OCI-M2 (cell line): ENCODE results near the gene INO80.

ENCODE experiments used
- DNase-seq: peaks from one replicate; lab custom pipeline; 2025; ENCODE audit not compliant: unreplicated experiment; lab: John Stamatoyannopoulos, UW

Gene INO80

DNA sequence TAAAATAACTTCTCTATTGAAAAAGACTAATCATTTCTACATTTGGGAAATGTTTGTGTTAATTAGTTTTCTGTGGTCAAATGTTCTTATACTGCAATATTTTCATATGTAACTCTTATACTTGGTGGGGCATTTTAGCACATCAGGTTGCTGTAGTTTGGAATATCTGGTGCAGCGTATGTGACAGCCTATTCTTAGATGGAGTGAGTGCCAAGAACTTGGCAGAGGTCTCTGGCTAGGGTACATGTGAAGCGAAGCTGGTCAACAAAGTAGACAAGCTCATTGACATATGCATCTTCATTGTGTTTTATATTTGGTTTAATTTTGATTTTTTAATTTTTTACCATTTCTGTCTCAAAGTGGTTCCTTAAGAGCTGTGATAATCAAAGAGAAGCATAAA is 109.6 kb downstream of the INO80 start:
- no peak for DNase-seq

DNA sequence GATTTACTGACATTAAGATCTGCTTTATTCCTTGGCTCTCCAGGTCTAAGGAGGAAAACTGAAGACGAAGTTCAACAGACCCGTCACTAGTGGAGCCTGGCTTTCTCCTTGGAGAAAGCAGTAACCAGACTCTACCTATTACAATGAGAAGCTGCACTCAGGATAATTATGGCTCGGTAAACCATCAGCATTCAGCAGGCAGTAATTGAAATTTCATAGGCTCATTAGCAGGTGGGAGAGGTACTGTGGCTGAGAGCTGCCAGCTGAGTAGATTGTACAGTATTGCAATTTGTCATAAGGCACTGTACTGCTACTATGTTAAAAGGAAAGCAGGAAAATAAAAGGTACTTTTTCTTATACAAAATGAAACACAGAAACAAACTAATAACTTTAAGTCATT is 111.6 kb downstream of the INO80 start:
- no peak for DNase-seq

DNA sequence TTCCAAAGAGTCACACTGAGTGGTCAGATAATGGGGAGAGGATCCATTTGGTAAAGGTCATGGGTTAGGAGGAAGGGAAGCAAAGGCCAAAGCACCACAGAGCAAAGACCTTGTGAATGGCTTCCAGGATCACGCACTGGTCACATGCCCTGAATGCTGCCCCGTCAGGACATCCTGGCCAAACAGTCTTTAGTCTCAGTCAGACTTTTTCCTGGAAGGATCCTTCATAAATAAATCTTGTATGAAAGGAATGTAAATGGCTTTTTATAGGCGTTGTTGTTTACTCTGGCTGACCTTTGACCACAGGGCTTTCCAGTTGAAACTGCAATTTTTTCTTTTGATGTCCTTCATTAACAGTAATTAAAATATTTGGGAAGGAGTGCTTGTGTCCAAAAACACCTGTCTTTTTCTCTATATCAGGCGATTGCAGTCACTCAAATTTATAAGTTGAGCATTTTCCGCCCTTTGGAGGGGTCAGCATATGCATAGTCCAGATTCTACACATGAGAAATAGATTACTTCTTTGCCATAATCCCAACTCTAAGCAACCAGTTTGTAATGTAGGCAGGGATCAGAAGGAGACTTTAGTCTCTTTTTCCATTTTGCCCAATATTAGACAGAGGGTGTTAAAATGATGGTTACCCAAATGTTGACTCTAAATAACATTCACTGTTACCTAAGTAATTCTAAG is 114.4 kb downstream of the INO80 start:
- no peak for DNase-seq

DNA sequence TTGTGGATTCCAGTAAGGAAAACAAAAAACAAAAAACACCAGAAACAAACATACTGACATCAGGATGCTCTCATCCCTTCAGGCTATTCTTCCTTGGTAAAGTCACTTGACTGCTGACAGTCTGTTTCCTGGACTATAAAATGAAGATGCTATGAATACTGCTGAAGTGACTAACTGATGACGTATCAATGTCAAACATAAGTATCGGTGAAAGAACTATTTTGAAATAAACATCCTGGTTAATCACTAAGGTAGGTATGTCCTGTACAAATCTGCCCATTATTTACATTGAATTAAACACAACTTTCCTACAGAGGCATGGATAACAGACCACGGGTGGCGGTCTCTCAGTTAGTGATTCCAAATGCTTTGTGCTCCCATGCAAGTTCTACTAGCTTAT is 116.9 kb downstream of the INO80 start:
- no peak for DNase-seq

DNA sequence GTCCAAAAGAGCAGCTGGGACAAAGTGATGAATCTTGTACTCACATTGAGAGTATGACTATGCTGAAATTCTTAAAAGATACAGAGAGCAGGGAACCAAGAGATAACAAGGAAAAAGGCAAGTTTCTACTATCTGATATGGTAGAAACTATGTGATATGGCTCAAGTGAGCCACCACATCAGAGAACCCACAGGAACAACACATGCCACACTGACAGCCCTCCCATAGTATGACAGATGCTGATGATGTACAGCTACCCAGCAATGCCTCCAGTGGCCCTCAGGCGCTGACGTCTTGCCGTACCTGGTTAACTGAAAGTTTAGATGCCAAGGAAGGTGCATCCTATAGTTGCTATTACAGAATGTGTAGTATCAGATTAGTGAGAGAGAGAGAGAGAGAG is 120.4 kb downstream of the INO80 start:
- no peak for DNase-seq

DNA sequence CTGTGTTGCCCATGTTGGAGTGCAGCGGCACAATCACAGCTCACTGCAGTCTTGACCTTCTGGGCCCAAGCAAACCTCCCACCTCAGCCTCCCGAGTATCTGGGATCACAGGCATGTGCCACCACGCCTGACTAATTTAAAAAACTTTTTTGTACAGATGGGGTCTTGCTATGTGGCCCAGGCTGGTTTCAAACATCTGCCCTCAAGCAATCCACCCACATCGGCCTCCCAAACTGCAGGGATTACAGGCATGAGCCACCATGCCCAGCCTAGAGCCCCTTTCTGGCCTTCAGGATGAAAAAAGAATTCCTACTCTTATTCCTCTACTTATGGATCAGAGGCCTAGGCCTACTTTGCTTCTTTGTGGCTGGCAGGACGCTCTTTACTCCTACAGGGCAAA is 123.3 kb downstream of the INO80 start:
- no peak for DNase-seq

DNA sequence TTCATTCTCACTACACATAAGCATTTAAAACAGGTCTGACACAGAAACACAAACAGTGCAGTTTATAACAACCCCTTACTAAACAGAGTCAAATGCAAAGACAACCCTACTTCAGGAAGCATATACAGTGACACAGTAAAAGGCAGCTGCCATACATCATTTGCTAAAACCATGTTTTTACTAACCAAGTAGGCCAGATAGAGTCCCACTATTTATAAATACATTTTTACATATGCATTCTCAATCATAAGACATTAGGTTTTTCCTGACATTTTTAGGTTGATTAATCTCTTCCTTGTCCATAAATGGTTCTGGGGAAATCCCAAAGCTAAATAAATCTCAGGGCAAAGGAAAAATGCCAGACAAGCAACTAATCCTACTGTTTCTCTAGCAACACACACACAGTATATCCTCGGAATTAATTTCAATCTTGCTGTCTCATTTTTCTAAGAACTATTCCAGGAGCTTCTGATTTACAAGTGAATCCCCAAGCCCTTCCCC is 123.8 kb downstream of the INO80 start:
- DNase-seq: no peak

DNA sequence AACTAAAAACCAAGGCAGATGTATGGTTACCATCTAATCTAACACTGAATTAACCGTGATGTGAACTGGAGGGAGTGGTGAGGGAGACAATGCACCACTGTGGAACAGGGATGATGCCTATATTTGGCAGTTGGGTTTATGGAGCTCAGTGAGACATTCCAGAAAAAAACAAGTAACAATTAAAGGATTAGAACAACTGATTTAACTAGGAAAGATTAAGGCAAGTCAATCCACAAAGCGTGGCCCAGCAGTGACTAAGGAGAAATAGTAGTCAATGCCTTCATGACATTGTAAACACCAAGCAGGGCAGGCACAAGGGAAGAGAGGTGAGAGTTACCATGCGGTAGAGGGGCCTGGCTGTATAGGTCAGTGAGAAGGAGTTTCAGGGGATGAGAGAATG is 124.7 kb downstream of the INO80 start:
- DNase-seq: no peak

DNA sequence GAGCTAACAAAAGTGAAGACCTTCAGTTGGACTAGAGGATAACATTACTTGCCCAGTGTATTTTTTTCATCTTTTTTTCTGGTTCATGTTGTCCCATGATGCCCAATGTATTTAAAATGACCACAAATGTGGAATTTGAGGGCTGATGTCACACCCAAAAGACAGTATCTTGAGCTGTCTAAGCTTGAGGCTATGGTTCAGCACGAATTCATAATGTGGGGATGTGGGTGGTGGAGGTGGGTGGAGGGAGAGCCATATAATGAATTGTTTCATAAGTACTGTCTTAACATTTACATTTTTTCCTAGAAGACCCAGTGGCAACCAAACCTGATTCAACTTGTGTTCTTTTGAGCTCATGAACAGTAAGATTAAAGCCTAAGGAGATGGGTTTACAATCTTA is 125.3 kb downstream of the INO80 start:
- no peak for DNase-seq

DNA sequence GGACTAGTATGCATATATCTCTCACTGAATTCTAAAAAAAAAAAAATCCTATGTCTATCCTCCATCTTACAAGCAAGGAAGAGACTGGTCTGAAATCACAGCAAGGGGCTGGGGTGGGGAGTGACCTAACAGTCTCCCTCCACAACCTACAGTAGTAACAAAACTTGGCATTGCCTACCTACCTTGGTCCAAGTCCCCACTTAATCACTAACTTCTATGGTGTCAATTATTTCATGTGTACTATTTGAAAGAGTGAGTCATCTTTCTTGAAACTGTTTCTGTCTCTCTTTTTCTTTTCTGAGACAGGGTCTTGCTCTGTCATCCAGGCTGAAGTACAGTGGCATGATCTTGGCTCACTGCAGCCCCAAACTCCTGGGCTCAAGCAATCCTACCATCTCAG is 126.0 kb downstream of the INO80 start:
- no peak for DNase-seq

DNA sequence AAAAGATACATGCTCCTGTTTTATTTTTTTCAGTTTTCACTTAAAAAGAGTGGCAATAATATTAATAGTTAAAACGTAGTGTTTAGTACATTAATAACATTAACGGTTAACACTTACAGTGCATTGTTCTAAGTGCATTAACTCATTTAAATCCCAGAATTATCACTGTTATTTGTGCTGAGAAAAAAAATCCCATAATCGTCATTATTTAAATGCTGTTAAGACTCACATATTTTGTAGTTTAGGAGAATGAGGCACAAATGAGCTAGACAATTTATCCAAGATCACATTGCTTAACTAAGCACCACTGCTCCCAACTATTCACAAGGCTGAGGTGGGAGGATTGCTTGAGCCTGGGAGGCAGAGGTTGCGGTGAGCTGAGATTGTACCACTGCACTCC is 127.9 kb downstream of the INO80 start:
- DNase-seq: no peak

DNA sequence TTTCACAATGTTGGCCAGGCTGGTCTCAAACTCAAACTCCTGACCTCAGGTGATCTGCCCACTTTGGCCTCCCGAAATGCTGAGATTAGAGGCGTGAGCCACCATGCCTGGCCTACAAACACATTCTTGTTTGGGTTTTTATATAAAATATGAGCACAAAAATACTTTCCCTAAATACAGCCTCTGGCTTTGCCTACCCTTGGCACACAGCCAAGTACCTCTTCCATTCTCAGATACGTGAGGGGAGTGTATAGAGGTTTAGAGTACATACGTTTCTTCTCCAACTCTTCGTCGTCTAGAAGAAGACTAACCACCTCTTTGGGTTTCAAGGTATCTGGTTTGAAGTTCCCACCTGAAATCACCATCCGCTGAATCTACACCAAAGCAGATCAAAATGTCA is 129.3 kb downstream of the INO80 start:
- DNase-seq: no peak

DNA sequence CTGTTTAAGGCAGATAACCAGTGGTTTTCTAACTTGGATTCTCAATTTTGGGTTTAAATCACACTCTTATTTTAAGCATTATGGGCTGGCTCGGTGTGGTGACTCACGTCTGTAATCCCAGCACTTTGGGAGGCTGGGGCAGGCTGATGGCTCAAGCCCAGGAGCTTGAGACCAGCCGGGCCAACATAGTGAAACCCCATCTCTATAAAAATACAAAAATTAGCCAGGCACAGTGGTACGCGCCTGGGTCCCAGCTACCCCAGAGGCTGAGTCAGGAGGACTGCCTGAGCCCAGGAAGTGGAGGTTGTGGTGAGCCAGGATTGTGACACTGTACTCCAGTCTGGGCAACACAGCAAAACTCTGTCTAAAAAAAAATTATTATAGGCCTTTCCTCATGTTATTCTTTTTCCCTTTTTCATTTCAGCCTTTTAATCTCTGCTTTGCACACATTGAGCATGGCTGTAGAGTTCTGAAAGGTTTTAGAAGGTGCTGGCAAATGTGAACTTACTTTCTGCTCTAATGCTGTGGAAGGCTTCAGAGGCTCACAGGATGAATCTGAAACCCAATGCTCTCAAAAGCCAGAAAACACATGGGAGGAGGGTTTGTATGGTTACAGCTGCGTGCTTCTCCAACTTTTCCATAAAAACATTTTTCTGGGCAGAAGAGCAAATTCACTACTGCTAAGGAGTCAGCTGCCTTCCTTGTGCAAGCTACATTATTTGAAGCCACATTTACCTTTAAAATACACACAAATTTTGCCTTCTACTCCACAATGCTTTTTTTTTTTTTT is 130.3 kb downstream of the INO80 start:
- DNase-seq: no peak

DNA sequence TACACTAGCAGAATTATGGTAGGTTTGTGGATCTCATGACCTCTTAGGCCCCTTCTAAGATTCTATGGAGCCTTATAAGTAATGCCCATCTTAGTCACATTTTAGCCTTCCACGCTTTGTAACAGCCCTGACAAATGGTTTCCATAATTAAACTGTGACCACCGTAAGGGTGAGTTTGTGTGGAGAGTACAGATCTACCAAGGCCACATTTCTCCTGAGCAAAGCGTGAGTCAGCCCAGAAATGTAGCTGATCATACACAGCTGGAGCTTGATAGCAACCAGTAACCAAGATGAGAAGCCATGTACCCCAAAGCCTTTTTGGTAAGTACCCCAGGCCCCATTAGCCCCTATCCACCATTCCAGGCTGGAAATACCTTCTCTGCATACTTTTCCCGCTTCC is 131.1 kb downstream of the INO80 start:
- no peak for DNase-seq

DNA sequence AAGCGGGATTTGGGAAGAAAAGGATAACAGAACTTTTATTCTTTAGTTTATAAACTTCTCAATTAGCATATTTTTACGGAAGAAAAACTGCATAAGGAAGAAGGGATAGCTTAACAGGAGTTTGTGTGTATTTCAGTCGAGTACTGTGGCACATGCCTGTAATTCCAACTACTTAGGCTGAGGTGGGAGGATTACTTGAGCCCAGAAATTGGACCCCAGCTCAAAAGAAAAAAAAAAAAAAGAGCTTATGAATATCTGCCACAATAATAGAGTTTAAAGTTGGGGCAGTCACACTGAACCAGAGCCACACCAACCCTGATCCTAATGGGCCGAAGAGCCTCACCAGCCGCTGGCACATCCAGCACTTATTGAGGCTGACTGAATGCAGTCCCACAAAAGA is 131.7 kb downstream of the INO80 start:
- no peak for DNase-seq

DNA sequence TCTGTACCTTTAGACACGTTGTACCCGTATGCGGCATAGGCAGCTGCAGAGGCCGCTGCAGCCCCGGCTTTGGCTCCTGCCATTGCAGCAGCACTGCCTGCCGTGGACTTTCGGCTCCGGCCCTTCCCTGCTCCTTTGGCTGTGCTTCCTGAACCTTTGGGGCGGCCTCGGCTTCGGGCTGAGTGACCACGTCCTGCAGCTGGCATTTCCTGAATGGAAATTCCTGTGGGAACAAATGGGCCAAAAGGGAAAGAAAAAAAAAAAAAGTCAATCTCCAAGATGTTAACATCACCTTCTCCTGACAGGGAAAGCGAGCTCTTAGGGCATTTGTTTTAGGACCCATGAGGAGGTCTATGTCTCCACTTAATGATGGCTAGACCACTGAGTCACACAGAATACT is 133.2 kb downstream of the INO80 start:
- no peak for DNase-seq

DNA sequence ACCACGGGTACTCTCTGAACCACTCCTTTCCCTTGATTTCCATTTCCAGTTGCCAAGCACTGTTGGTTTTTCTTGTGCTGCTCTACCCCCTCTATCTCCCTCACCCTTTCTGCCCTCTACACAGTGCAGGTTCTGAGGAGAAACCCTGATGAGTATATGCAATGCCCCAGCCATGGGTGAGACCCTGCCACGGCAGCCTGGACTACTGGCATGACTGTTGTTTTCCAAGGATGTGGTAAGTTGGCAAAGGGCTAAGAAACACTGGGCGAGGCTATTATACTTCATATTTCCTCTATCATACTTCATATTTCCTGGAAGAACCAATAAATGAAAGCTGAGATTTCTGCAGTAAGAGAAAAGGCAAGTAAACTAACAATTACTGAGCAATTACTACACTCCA is 134.9 kb downstream of the INO80 start:
- no peak for DNase-seq

DNA sequence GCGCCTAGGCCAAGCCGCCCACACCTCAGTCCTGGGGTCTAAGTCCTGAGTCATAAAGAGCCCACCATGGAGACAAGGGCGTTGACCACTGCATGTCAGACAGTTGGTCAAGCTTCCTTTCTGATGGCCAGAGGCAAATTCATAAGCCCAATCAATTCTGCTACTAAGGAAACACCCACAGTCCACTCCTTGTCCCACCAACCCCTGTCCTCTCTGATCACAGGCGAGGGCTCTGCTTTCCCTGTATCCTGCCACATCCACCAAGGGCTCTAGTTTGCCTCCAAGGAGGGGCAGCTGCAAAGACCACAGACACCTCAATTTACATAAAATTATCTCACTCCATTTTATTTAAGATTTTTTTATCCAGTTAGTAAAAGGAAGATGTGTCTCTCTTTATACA is 137.5 kb downstream of the INO80 start:
- no peak for DNase-seq

DNA sequence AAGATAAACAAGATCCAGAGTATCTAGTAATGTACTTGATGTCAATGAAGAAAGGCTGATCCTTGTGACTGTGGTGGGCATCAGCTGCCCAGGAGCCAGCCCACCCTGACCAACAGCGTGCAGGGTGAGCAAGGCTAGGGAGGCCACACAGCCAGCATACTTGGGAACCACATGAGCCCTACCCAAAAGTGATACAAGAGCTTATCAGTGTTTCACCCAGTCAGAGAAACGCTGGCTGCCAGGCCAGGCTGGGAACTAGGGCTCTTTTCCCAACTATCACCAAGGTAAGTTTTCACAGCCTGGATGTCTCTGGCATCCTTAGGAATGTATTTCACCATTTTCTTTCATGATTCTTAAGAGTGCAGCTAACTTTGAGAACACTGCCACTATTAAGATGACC is 137.9 kb downstream of the INO80 start:
- no peak for DNase-seq

DNA sequence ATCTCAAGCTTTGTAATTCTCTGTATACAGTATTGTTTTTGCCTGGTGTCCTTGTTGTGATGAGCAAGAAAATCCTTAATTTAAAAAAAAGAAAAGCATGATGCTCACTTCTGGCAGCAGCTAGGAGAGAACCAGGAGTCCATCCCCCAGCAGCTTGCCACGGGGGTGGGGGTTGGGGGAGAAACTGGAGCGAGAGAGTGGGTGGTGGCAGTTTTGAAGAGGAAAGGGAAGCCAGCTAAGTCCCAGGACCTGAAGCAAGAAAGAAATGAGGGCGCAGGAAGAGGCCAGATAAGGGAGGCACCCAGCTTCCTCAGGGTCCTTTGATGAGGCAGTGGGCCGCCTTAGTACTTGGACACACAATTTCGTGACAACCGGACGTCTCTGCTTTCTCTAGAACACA is 139.3 kb downstream of the INO80 start:
- no peak for DNase-seq

DNA sequence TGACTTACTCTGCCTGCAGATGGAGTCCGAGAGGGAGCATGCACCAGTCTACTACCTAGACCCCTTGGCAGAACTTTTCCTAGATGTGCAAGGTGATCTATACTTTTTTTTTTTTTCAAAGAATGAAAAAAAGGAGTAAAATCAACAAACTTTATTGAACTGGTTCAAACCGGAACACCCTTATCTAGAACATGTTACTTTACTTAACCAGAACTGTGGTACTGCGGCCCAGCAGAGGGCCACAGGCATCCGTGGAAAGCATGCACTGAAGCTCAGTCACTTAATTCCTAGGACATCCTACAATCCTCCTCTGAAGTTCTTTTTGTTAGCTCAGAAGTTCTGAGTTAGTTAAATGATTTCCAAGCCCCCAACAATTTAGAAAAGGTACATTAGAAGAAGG is 141.2 kb downstream of the INO80 start:
- DNase-seq: no peak

DNA sequence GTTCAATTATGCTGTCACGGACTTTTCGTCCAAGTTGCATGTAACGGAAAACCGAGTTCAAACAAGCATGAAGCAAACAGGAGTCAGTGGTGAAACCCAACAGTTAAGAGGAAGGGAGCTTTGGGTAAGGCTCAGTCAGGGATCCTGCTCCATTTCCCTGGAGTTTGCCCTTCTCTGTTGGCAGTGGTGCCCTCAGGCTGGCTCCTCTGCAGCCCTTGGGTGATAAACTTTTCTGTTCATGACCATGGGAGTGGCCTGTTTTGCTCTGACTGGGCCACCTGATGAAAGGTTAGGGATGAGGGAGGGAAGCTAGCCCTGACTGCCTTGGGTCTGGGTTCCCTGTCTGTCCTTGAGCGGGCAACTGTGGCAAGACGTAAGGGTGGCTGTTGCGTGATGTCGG is 146.7 kb downstream of the INO80 start:
- DNase-seq: no peak
